Neural cell (in vitro differentiated cells): ENCODE measurements around the gene GJA5.

ENCODE experiments used
- CTCF ChIP-seq: fragments of 450-650 bp; IDR thresholded peaks from 2 replicates; pipeline ENCODE4 v1.5.1; 2014; ENCODE audit warnings: antibody characterized with exemption, mild to moderate bottlenecking, moderate library complexity; ENCODE audit not compliant: poor library complexity, severe bottlenecking
- EZH2 ChIP-seq: fragments of 200-600, 300-800 bp; shearing (Covaris generic), sonication (generic); IDR thresholded peaks from 2 replicates; pipeline ENCODE4 v1.6.1; 2014; ENCODE audit warnings: antibody characterized with exemption, low read length, borderline replicate concordance, mild to moderate bottlenecking; ENCODE audit not compliant: insufficient read depth, poor library complexity, severe bottlenecking
- MXI1 ChIP-seq: fragments of 450-650 bp; conservative IDR thresholded peaks from 2 replicates; pipeline ENCODE4 v1.6.1; 2014; ENCODE audit warnings: antibody characterized with exemption, mild to moderate bottlenecking; ENCODE audit not compliant: poor library complexity, severe bottlenecking
- POLR2AphosphoS5 ChIP-seq: IDR thresholded peaks from 2 replicates; pipeline ENCODE4 v1.6.1; 2012
- RAD21 ChIP-seq: fragments of 450-650 bp; conservative IDR thresholded peaks from 2 replicates; pipeline ENCODE4 v1.6.1; 2014; ENCODE audit warnings: antibody characterized with exemption, mild to moderate bottlenecking, moderate library complexity
- REST ChIP-seq: IDR thresholded peaks from 2 replicates; pipeline ENCODE4 v1.6.1; 2012; ENCODE audit warnings: borderline replicate concordance
- TAF1 ChIP-seq: IDR thresholded peaks from 2 replicates; pipeline ENCODE4 v1.6.1; 2012; ENCODE audit warnings: low read depth

- TF ChIP-seq CTCF, result no peak
- TF ChIP-seq TAF1, result no peak
- TF ChIP-seq POLR2AphosphoS5, result no peak
- no peak for TF ChIP-seq EZH2
- no peak for TF ChIP-seq MXI1
- no peak for TF ChIP-seq REST
- TF ChIP-seq RAD21, result no peak
Measured at GRCh38 chr1:147722124-147722523, 38.3 kb downstream of the GJA5 start.
